GM23338 (cell line): Measurements from ENCODE around the gene PLXND1.

Experiments
- CREB1 ChIP-seq: fragments of 250-450 bp; sonication (Bioruptor Pico); IDR thresholded peaks from 2 replicates; pipeline ENCODE4 v1.5.0; 2020; ENCODE audit warnings: low read depth, mild to moderate bottlenecking, moderate library complexity
- CTCF ChIP-seq, 2 experiments: fragments of 200-600 bp in 1 of 2; sonication (generic) in 1 of 2; conservative IDR thresholded peaks; 2 replicates each; pipeline versions ENCODE4 v1.5.1 to v1.6.1; 2016 to 2017; ENCODE audit warnings: antibody characterized with exemption in 2 of 2, low read depth in 2 of 2, mild to moderate bottlenecking in 2 of 2, moderate library complexity in 1 of 2
- ETS1 ChIP-seq: IDR thresholded peaks from 2 replicates; pipeline ENCODE4 v1.6.1; 2016; ENCODE audit warnings: antibody characterized with exemption
- EZH2 ChIP-seq: fragments of 200-600 bp; sonication (generic); IDR thresholded peaks from one replicate; pipeline ENCODE4 v1.8.0; 2017; ENCODE audit warnings: antibody characterized with exemption, mild to moderate bottlenecking, low read depth; ENCODE audit not compliant: unreplicated experiment
- EZH2phosphoT487 ChIP-seq: fragments of 200-600 bp; sonication (generic); IDR thresholded peaks from one replicate; pipeline ENCODE4 v1.8.1; 2018; ENCODE audit warnings: antibody characterized with exemption; ENCODE audit not compliant: unreplicated experiment
- JUNB ChIP-seq: IDR thresholded peaks from one replicate; pipeline ENCODE4 v1.6.1; 2016; ENCODE audit warnings: antibody characterized with exemption; ENCODE audit not compliant: unreplicated experiment
- NANOG ChIP-seq: IDR thresholded peaks from 2 replicates; pipeline ENCODE4 v1.6.1; 2016; ENCODE audit warnings: antibody characterized with exemption, borderline replicate concordance
- POLR2AphosphoS5 ChIP-seq: IDR thresholded peaks from 2 replicates; pipeline ENCODE4 v1.6.1; 2016; ENCODE audit warnings: antibody characterized with exemption, low read depth
- REST ChIP-seq: IDR thresholded peaks from one replicate; pipeline ENCODE4 v1.6.1; 2018; ENCODE audit warnings: antibody characterized with exemption; ENCODE audit not compliant: unreplicated experiment
- STAT1 ChIP-seq: IDR thresholded peaks from one replicate; pipeline ENCODE4 v1.6.1; 2016; ENCODE audit warnings: antibody characterized with exemption; ENCODE audit not compliant: unreplicated experiment
- ZNF114 ChIP-seq: fragments of 250-450 bp; sonication (Bioruptor Pico); IDR thresholded peaks from 2 replicates; pipeline ENCODE4 v1.5.0; 2020; ENCODE audit warnings: mild to moderate bottlenecking, moderate library complexity
- ZNF331 ChIP-seq: fragments of 250-450 bp; sonication (Bioruptor Pico); IDR thresholded peaks from 2 replicates; pipeline ENCODE4 v1.5.0; 2020; ENCODE audit warnings: low read depth, mild to moderate bottlenecking, moderate library complexity
- ZNF462 ChIP-seq: fragments of 250-450 bp; sonication (Bioruptor Pico); IDR thresholded peaks from 2 replicates; pipeline ENCODE4 v1.5.0; 2020; ENCODE audit warnings: mild to moderate bottlenecking, moderate library complexity

GRCh38 chr3:129535075-129535474, 71.4 kb downstream of the PLXND1 start:
- TF ChIP-seq CTCF (conservative IDR thresholded peaks at IDR 0.05; ENCODE audit: low read depth in 2 of 2) = no peak
- TF ChIP-seq EZH2 = no peak
- TF ChIP-seq ZNF331 (CRISPR knock-in tag) = no peak
- no peak for TF ChIP-seq REST
- TF ChIP-seq POLR2AphosphoS5 = no peak
- TF ChIP-seq EZH2phosphoT487 = no peak
- TF ChIP-seq CREB1 (CRISPR knock-in tag) = no peak
- no peak for TF ChIP-seq JUNB
- TF ChIP-seq ZNF114 (CRISPR knock-in tag) = no peak
- no peak for TF ChIP-seq STAT1
- TF ChIP-seq ETS1 = no peak
- TF ChIP-seq NANOG = no peak
- no peak for TF ChIP-seq ZNF462 (CRISPR knock-in tag)
